ENCODE data around the gene C1orf87. TPM values are rescaled to one million over a fixed set of nuclear protein-coding genes. Genes with fewer than 3 reads are reported as not detected.

C1orf87 gene
- total RNA-seq, 1 experiment from 2014 or later = not detected

DNA sequence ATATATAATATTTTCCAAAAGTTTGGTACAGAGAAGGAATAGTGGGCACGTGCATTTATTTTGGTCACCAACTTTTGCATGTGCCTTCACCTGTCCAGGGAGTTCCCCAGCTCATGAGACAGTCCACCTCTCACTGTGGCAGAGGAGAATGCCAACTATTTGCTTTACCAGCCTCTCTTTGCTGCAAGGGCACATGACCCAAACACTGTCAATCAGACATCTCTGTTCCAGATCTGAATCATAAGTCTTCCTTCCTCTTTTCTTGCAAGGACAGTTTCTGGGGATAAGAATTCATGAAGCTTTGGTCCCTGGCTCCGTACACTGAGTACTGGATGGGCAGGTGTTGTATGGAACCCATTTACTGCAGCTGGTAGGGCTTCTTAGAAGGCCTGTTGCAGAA is 38.6 kb downstream of the C1orf87 start:
- no peaks in the 10 kb centered on the region for H4K20me1 ChIP-seq (ENCODE audit: insufficient read depth)
- no peaks in the 10 kb centered on the region for H3K9me3 ChIP-seq (ENCODE audit: control insufficient read depth in 1 of 2, insufficient read depth in 1 of 2, low read depth in 1 of 2, low read length in 2 of 2)
- POLR2A ChIA-PET = no interaction called here

More for the DNA sequence above, 38.6 kb downstream of the C1orf87 start:
- intact Hi-C loops (cut with micrococcal nuclease) = no loop called here
- no peak for ATAC-seq
- H2AFZ ChIP-seq (ENCODE audit: low read depth, low read length, poor library complexity, severe bottlenecking) = no peak overlapping the region
- H3K4me1 ChIP-seq (ENCODE audit: control insufficient read depth in 1 of 2, insufficient read depth in 2 of 2, low read length in 2 of 2) = no peaks in the 10 kb centered on the region
- no peak for DNase-seq (ENCODE audit: low read depth, low spot score)
- no peaks in the 10 kb centered on the region for H3K79me2 ChIP-seq (ENCODE audit: insufficient read depth, low read length)
- TF ChIP-seq ELF1 (IDR thresholded peaks at IDR 0.05; ENCODE audit: borderline replicate concordance, low read depth) = no peak
- no peak for TF ChIP-seq POLR2A (IDR thresholded peaks at IDR 0.05; ENCODE audit: borderline replicate concordance, extremely low read depth, insufficient read depth, insufficient read length)
- TF ChIP-seq, protein P1, sequence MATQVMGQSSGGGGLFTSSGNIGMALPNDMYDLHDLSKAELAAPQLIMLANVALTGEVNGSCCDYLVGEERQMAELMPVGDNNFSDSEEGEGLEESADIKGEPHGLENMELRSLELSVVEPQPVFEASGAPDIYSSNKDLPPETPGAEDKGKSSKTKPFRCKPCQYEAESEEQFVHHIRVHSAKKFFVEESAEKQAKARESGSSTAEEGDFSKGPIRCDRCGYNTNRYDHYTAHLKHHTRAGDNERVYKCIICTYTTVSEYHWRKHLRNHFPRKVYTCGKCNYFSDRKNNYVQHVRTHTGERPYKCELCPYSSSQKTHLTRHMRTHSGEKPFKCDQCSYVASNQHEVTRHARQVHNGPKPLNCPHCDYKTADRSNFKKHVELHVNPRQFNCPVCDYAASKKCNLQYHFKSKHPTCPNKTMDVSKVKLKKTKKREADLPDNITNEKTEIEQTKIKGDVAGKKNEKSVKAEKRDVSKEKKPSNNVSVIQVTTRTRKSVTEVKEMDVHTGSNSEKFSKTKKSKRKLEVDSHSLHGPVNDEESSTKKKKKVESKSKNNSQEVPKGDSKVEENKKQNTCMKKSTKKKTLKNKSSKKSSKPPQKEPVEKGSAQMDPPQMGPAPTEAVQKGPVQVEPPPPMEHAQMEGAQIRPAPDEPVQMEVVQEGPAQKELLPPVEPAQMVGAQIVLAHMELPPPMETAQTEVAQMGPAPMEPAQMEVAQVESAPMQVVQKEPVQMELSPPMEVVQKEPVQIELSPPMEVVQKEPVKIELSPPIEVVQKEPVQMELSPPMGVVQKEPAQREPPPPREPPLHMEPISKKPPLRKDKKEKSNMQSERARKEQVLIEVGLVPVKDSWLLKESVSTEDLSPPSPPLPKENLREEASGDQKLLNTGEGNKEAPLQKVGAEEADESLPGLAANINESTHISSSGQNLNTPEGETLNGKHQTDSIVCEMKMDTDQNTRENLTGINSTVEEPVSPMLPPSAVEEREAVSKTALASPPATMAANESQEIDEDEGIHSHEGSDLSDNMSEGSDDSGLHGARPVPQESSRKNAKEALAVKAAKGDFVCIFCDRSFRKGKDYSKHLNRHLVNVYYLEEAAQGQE (IDR thresholded peaks at IDR 0.05; ENCODE audit: low read depth) = no peak
- TF ChIP-seq CEBPB (IDR thresholded peaks at IDR 0.05; ENCODE audit: low read depth) = no peak
- TF ChIP-seq SP1 (IDR thresholded peaks at IDR 0.05; ENCODE audit: low read depth) = no peak
- TF ChIP-seq CBX3 (IDR thresholded peaks at IDR 0.05; ENCODE audit: low read depth) = no peak
- no peak for TF ChIP-seq EZH2phosphoT487 (IDR thresholded peaks at IDR 0.05; ENCODE audit: borderline replicate concordance)
- no peak for TF ChIP-seq SRF (IDR thresholded peaks at IDR 0.05; ENCODE audit: low read depth)
- TF ChIP-seq YY1 (IDR thresholded peaks at IDR 0.05; ENCODE audit: extremely low read depth, insufficient replicate concordance, low read depth, low read length) = no peak
- TF ChIP-seq EZH2 (IDR thresholded peaks at IDR 0.05) = no peak
- TF ChIP-seq SIN3A (IDR thresholded peaks at IDR 0.05; ENCODE audit: low read depth) = no peak
- H3K36me3 ChIP-seq (ENCODE audit: control insufficient read depth in 1 of 2, insufficient read depth in 2 of 2, low read length in 2 of 2) = no peaks in the 10 kb centered on the region
- no TSS peak for BruUV-seq (replicated peaks)
- H3K4me3 ChIP-seq (replicated peaks in 1 of 2; ENCODE audit: low read depth in 1 of 2, low read length in 2 of 2) = no peak overlapping the region
- no peaks in the 10 kb centered on the region for H3K9me2 ChIP-seq (ENCODE audit: insufficient read depth)
- CTCF ChIA-PET = no interaction called here
- no peak overlapping the region for H3K9ac ChIP-seq (ENCODE audit: low read length)
- RAD21 ChIA-PET (ENCODE audit: low non-redundant PET in 1 of 2, low total read pairs in 2 of 2, uncharacterized antibody in 2 of 2, unreplicated experiment in 2 of 2) = no interaction called here
- no peak overlapping the region for H3K4me2 ChIP-seq (ENCODE audit: low read length)
- no peak overlapping the region for H3K27ac ChIP-seq (ENCODE audit: low read depth, low read length)
- peaks cover 4% of the 10 kb centered on the region; the same call in 1 of the 2 replicates for H3K27me3 ChIP-seq (ENCODE audit: insufficient read depth, low read length)
